LNCaP clone FGC (cell line): ENCODE data around the gene TRIM47.

Experiments
- DNase-seq: peaks from one replicate; pipeline ENCODE4 v3.0.0-alpha.2; 2011; ENCODE audit warnings: low read depth
- H3K4me3 ChIP-seq: 2 replicates; pipeline ENCODE4 v1.5.1; 2011; ENCODE audit warnings: mild to moderate bottlenecking, low read depth, low read length, control low read depth
- TF ChIP-seq, protein P1 (sequence below): IDR thresholded peaks from 2 replicates; pipeline ENCODE4 v1.5.1; 2012; ENCODE audit warnings: mild to moderate bottlenecking; ENCODE audit not compliant: control insufficient read depth, insufficient read depth; ENCODE audit errors: extremely low read depth

TRIM47 gene

DNA sequence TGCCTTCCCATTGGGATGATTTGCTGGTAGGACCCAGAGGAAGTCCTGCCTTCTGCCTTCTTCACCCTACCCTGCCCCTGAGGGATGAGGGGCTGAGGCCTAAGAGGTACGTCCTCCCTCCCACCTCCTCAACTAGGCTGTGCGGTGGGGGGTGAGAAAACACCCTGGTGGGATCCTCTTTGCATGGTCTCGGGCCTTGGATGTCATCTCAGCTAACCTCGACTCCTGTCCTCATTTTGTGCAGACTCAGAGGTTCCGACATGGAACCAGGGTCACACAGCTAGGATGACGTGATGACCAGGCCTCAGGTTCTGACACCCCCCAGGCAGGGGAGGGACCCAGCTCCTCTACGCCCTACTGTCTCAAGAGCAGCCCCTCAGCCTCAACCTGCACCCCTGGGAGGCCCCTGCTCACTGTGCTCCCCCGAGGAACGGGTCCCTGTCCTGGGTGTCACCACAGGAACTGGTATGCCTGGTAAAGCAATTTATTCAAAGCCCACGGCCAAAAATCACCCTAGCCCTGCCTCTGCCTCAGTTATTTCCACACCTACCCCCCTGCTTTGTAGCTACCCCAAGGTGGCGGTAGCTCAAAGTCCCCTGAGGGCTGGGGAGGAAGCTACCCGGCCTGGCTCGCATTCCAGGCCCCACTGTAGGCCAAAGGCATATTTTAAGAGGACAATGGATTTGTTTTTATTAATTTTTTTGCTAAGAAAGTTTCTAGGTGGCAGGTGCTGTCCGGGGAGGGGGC is 51.6 kb downstream of the TRIM47 start:
- no peak for DNase-seq
- no peak overlapping the region for H3K4me3 ChIP-seq
- TF ChIP-seq, protein P1, sequence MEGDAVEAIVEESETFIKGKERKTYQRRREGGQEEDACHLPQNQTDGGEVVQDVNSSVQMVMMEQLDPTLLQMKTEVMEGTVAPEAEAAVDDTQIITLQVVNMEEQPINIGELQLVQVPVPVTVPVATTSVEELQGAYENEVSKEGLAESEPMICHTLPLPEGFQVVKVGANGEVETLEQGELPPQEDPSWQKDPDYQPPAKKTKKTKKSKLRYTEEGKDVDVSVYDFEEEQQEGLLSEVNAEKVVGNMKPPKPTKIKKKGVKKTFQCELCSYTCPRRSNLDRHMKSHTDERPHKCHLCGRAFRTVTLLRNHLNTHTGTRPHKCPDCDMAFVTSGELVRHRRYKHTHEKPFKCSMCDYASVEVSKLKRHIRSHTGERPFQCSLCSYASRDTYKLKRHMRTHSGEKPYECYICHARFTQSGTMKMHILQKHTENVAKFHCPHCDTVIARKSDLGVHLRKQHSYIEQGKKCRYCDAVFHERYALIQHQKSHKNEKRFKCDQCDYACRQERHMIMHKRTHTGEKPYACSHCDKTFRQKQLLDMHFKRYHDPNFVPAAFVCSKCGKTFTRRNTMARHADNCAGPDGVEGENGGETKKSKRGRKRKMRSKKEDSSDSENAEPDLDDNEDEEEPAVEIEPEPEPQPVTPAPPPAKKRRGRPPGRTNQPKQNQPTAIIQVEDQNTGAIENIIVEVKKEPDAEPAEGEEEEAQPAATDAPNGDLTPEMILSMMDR: no peak

DNA sequence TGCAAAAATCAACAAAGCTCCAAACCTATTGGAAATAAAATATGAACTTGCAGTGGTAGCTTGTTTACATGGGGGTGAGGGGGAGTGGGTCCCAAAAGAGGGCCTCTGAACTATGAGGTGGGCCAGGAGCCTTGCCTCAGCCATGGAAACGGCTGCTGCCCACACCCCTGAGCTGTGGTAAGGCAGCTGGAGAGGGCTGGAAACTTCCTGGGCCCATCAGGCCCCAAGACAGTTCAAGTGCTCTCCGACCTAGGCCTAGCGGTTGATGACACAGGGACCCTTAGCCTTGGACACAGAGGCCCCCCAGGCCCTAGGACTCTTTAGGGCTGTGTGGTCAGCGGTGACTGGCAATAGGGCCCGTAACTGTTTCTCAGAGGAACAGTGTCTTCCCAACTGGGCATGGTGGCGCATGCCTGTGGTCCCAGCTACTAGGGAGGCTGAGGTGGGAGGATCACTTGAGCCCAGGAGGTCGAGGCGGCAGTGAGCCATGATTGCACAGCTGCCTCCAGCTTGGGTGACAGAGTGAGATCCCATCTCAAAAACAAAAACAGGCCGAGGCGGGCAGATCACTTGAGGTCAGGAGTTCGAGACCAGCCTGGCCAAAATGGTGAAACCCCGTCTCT is 52.5 kb downstream of the TRIM47 start:
- no peak for DNase-seq
- H3K4me3 ChIP-seq: no peak overlapping the region
- TF ChIP-seq, protein P1: no peak

DNA sequence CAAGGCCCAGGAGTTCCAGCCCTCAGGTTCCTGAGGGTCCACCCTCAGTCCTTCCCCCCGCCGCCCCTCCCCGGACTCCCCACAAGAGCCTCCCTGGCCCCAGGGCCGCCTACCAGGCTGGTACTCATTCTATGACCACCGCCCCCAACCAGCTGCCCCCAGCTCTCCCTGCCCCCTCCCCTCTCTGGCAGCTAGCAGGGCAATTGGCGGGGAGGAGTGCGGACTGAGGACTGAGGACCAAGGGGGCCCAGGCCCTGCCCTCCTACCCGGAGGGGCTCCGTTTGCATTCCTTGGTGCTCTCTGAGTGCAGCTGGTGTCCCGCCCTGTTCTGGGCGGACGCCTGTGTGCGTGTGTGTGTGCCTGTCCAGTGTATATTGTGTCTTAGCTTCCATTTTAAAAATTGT is 53.2 kb downstream of the TRIM47 start:
- H3K4me3 ChIP-seq: no peak overlapping the region
- TF ChIP-seq, protein P1: no peak
- no peak for DNase-seq

DNA sequence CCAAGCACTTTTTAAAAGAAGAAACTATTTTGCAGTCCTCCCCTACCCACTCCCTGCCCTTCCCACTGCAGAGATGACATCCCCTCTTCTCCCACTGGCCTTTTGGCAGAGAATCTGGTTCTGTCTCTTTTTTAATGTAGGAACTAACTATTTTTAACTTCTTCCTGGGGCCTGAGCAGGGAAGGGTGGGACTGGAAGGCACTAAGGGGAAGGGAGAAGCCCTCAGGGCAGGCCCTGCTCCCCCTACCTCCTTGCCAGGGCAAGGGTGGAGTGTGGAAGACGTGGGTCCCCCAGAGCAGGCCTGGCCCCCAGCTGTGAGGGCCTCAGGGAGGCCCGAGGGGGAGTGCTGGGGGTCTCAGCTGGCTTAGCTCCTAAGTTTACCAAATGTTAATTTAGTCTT is 53.7 kb downstream of the TRIM47 start:
- DNase-seq: no peak
- TF ChIP-seq, protein P1: no peak
- H3K4me3 ChIP-seq: no peak overlapping the region
